HG02852 (cell line): ENCODE data around the gene OR10Z1.

Experiments used
- ATAC-seq: cut with Tn5 transposase; IDR thresholded peaks from one replicate; pipeline ENCODE4 v1.9.1; 2021; ENCODE audit warnings: mild to moderate bottlenecking, moderate library complexity; ENCODE audit not compliant: unreplicated experiment

Gene OR10Z1, protein sequence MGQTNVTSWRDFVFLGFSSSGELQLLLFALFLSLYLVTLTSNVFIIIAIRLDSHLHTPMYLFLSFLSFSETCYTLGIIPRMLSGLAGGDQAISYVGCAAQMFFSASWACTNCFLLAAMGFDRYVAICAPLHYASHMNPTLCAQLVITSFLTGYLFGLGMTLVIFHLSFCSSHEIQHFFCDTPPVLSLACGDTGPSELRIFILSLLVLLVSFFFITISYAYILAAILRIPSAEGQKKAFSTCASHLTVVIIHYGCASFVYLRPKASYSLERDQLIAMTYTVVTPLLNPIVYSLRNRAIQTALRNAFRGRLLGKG

DNA sequence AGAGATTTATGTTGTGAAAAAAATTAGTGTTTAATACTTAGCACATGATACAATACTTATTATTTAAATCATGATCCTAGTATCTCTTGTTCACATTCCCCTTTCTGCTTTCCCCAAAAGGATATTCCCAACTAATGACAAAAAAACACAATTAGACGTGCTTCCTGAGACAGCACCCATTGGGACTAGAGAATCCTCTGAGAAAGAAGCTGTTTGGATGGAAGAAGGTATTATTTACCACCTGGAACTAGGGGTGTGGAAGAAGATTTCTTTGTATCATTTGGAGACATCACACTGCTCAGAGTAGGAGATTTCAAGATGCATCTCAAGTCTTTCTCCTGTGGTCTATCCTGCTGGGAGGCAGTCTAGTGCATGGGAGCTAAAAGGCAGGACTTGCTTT, at the start of gene OR10Z1:
Gene OR10Z1 (plus strand): TSS at position 301 of the 400 bp plus-strand sequence. CDS start 1,171 bp downstream, outside the sequence.
- ATAC-seq = no peak

DNA sequence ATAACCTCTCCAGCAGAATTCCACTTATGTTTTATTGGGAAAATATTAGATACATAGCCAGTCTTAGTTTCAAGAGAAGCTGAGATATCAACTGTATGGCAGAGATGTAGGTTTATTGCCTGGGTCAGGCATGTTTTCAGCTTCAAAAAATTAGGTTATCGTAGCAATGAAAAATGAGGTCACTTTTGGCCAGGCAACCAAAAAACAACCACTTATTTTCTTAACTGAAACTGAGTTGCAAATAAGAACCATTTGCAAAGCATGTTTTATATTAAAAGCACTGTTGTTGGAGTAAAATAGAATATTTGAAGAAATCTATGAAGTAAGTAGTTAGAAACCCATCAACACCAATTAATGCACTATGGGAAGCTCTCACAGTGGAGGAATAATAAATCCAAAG, 45.4 kb upstream of the OR10Z1 start:
- ATAC-seq = no peak

DNA sequence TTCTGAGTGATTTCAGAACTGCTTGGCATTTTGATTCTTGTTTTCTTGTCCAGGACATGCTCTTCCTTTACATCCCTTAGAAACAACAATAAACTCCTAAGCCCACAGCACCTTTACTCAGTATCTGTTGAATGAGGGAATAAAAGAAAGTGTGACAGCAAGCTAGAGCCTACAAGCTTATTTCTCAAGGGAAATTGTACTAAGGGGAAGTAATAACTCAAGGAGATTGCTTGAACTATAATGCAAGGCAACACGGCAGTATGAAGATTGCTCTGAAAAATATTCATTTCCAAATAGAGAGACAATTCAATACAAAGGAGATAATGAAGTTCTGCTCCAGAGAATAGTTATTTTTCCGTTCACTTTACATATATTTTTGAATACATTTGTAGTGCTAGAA, 41.2 kb upstream of the OR10Z1 start:
- ATAC-seq = no peak

- no peak for ATAC-seq
Observed at GRCh38 chr1:158564608-158565007, 40.5 kb upstream of the OR10Z1 start.

GRCh38 chr1:158570480-158570879, 34.6 kb upstream of the OR10Z1 start, which contains the start of gene OR6P1:
TSS of gene OR6P1 (minus strand) at chr1:158570580. CDS start at chr1:158563604, 6,976 bp downstream.
- ATAC-seq = no peak

GRCh38 chr1:158572226-158572625, 32.8 kb upstream of the OR10Z1 start:
- no peak for ATAC-seq

DNA sequence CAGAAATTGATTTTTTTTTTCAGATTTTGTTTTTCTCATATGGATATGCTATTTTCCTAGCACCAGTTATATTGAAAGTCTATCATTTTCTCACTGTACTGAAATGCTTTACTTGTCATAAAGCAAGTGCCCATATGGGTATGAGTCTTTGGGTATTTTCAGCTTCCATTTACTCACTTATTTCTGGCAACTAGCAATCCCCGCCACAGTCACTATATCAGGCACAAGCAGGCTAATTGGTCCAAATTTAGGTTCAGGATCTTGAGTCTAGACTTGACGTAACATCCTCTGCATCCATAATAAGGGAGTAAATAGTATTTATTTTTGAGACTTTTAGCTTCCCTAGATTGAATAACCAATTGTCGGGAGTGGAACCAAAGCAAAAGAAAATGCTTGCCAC, 27.5 kb upstream of the OR10Z1 start:
- no peak for ATAC-seq

- no peak for ATAC-seq
Observed at GRCh38 chr1:158579733-158580132, 25.3 kb upstream of the OR10Z1 start, which contains the start of gene OR10X1. TSS of gene OR10X1 (minus strand) at chr1:158579899. CDS start at chr1:158579899, 0 bp downstream.

GRCh38 chr1:158583962-158584361, 21.1 kb upstream of the OR10Z1 start:
- ATAC-seq = no peak

DNA sequence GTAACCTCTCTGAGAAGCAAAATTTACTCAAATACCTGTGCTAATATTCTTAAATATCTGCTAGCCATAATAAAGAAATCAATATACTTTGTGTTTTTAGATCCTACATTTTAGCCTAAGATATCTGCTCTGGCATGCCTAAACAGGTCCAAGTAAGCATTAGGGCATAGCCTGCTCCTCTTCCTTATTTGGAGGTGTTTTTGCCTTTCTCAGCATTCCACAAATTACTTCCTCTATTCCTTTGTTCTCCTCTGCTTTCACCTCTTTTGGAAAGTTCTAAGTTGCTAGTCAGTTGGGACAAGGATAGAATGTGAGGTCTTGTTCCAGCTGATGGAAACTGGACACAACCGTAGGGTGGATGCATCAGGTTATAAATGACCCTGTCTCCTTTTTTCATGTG, 18.1 kb upstream of the OR10Z1 start:
- no peak for ATAC-seq

DNA sequence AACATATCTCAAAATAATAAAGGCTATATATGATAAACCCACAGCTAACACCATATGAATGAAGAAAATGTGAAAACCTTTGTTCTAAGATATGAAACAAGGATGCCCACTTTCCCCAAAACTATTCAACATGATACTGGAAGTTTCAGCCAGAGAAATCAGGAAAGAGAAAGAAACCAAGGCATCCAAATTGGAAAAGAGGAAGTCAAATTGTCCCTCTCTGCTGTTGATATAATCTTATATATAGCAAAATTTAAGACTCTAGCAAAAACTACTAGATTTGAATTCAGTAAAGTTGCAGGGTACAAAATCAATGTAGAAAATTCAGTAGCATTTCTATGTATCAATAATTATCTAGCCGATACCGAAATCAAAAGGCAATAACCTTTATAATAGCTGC, 4.3 kb upstream of the OR10Z1 start:
- no peak for ATAC-seq

- no peak for ATAC-seq
Observed at GRCh38 chr1:158607296-158607695, 2.2 kb downstream of the OR10Z1 start.

- no peak for ATAC-seq
Observed at GRCh38 chr1:158611916-158612315, 6.8 kb downstream of the OR10Z1 start.

- ATAC-seq = no peak
Observed at GRCh38 chr1:158613764-158614163, 8.7 kb downstream of the OR10Z1 start.

GRCh38 chr1:158638146-158638545, 33.1 kb downstream of the OR10Z1 start:
- ATAC-seq = no peak

DNA sequence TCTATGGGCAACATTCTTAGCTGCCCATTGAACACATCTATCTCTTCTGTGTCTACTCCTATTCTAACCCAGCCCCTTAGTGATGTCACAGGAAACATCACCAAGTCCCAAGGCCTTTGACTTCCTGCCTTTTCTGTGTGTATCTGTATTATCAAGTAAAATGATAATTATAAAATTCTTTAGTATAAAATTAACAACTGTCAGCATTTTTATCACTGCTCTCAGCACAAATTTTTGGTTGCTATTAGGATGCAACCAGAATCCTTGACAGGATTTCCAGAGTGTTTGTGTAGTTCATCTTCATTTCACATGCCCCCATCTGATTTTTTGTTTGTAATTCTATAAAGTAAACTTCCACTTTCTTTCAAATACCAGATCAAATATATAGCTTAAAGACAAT, 33.8 kb downstream of the OR10Z1 start:
- ATAC-seq = no peak

- no peak for ATAC-seq
Observed at GRCh38 chr1:158644449-158644848, 39.4 kb downstream of the OR10Z1 start.

- no peak for ATAC-seq
Observed at GRCh38 chr1:158646465-158646864, 41.4 kb downstream of the OR10Z1 start.

- no peak for ATAC-seq
Observed at GRCh38 chr1:158649052-158649451, 44.0 kb downstream of the OR10Z1 start.

- no peak for ATAC-seq
Observed at GRCh38 chr1:158652721-158653334, 47.8 kb downstream of the OR10Z1 start.

DNA sequence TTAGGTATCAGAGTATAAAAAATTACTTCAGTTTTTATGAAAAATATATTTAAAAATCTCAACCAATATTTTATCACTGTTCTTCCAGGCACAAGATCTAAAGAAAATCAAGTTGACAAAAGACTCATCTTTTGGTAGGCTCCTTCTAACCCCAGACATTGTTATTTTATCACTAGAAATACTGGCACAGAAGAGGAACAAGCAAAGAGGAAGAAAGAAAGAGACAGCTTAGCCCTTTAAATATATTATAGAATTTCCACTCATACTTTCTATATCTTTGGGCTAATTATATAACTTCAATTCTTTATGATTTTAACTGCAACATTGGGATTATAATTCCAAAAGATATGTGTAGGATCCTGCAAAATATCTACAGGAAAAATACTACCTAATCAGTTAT, 49.0 kb downstream of the OR10Z1 start:
- no peak for ATAC-seq

DNA sequence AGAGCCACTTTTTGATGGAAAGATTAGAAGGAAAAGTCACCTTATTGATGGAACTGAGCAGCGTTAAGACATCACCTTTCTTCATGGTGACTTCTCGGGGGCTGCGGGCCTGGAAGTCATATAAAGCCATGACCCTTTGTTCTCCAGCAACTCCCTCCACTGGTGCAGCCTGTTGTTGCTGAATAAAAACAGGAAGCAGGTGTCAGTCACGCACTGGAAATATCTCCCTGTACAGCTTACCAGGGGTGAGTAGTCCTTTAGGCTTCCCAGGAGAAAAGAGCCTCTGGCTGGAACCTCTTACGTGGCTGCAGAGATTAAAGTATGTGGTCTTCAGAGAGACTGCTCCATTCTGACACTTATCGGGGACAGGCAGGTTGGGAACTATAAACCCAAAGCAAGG, 49.5 kb downstream of the OR10Z1 start:
- ATAC-seq = no peak
